K562 (cell line): ENCODE results near the gene NXN.

Source experiments
- CREB3 ChIP-seq: fragments of 450-650 bp; conservative IDR thresholded peaks from 2 replicates; pipeline ENCODE4 v1.6.1; 2016; ENCODE audit warnings: missing genetic modification characterization, low read depth, mild to moderate bottlenecking, missing compliant biosample characterization, moderate library complexity
- CTCF ChIP-seq, 3 experiments: IDR thresholded peaks in 2 of 3; conservative IDR thresholded peaks in 1 of 3; 2 replicates each; pipeline ENCODE4 v1.5.1; 2011 to 2012; ENCODE audit warnings: low read length in 3 of 3, mild to moderate bottlenecking in 3 of 3, control low read depth in 2 of 3, improper control_type of control experiment in 1 of 3, inconsistent platforms in 1 of 3, low read depth in 1 of 3, mixed read lengths in 1 of 3, moderate library complexity in 1 of 3; ENCODE audit not compliant: insufficient read depth in 2 of 3
- FIP1L1 ChIP-seq: fragments of 200-400 bp; formaldehyde crosslinking; IDR thresholded peaks from 2 replicates; pipeline ENCODE4 v1.6.1; 2018; ENCODE audit warnings: mild to moderate bottlenecking, low read depth, low read length; ENCODE audit not compliant: poor library complexity, severe bottlenecking
- FUS ChIP-seq: fragments of 200-400 bp; formaldehyde crosslinking; optimal IDR thresholded peaks from 2 replicates; pipeline ENCODE3; 2017; ENCODE audit warnings: low read depth, low read length
- HNRNPL ChIP-seq: fragments of 200-400 bp; formaldehyde crosslinking; IDR thresholded peaks from 2 replicates; pipeline ENCODE4 v1.6.1; 2017; ENCODE audit warnings: low read depth, mild to moderate bottlenecking, low read length
- MXI1 ChIP-seq: IDR thresholded peaks from 2 replicates; pipeline ENCODE4 v1.6.1; 2011; ENCODE audit warnings: low read depth, mild to moderate bottlenecking, improper control_type of control experiment, low read length
- NFYB ChIP-seq: IDR thresholded peaks from 2 replicates; pipeline ENCODE4 v1.6.1; 2011; ENCODE audit warnings: mild to moderate bottlenecking, moderate library complexity; ENCODE audit not compliant: insufficient read length; ENCODE audit errors: extremely low read depth
- NR3C1 ChIP-seq: sonication (generic); formaldehyde crosslinking; IDR thresholded peaks from 2 replicates; pipeline ENCODE4 v1.8.1; 2022; ENCODE audit warnings: missing genetic modification reagents
- POLR2AphosphoS2 ChIP-seq: IDR thresholded peaks from 2 replicates; pipeline ENCODE4 v1.6.1; 2012; ENCODE audit warnings: low read length, improper control_type of control experiment
- TF ChIP-seq, protein P1 (sequence below): fragments of 450-650 bp; IDR thresholded peaks from 2 replicates; pipeline ENCODE4 v1.7.0; 2016; ENCODE audit warnings: borderline replicate concordance
- TF ChIP-seq, protein P2 (sequence below): fragments of 450-650 bp; IDR thresholded peaks from 2 replicates; pipeline ENCODE4 v1.6.1; 2018; ENCODE audit not compliant: partially characterized antibody

DNA sequence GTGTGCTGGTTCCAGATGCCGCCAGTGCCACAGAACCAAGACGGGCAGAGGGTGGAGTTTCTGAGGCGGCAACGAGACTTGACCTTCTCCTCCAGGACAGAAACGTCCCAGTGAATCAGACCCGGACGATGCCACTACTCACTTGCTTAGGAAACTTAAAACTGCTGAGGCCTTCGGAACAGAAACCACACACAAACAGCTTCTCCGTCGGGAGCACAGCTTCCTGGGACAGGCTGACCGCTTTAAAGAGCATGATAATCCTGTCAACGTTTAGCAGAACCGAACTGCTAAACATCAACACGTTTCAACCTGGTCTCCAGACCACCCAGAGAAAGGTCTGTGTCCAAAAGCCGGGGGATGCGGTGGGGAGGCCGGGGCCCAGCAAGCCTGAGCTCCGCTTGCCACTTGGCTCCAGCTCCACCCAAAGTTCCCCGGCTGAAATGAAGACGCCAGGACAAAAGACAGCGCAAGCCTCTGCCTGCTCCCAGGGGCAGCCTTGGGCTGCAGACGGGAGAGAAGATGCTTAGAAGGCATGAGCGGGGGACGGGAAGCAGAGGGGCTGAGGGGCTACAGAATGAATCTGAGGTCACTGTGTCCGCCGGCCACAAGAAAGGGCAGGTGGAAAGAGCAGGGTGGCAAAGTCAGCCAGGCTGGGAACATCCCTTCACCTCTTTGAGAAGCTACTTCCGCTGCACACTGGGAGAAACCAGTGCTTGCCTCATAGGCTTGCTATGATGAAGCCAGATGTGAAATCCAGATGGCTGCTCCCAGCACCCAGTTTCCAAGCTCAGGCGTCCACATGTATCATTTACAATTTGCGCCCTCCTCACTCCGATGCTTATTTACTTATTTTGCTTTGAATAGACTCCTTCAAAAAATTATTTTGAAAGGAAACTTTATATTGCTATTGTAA is 128.5 kb downstream of the NXN start:
- TF ChIP-seq FIP1L1 (no peak), CTCF (IDR thresholded peaks at IDR 0.05 in 2 of 3, conservative IDR thresholded peaks at IDR 0.05 in 1 of 3; ENCODE audit: insufficient read depth in 2 of 3, low read depth in 1 of 3, low read length in 3 of 3) (no peak), CREB3 (no peak), NR3C1 (no peak), HNRNPL (no peak), POLR2AphosphoS2 (no peak), FUS (no peak), MXI1 (no peak), NFYB (no peak)
- TF ChIP-seq, protein P1, sequence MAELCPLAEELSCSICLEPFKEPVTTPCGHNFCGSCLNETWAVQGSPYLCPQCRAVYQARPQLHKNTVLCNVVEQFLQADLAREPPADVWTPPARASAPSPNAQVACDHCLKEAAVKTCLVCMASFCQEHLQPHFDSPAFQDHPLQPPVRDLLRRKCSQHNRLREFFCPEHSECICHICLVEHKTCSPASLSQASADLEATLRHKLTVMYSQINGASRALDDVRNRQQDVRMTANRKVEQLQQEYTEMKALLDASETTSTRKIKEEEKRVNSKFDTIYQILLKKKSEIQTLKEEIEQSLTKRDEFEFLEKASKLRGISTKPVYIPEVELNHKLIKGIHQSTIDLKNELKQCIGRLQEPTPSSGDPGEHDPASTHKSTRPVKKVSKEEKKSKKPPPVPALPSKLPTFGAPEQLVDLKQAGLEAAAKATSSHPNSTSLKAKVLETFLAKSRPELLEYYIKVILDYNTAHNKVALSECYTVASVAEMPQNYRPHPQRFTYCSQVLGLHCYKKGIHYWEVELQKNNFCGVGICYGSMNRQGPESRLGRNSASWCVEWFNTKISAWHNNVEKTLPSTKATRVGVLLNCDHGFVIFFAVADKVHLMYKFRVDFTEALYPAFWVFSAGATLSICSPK, result no peak
- TF ChIP-seq, protein P2, sequence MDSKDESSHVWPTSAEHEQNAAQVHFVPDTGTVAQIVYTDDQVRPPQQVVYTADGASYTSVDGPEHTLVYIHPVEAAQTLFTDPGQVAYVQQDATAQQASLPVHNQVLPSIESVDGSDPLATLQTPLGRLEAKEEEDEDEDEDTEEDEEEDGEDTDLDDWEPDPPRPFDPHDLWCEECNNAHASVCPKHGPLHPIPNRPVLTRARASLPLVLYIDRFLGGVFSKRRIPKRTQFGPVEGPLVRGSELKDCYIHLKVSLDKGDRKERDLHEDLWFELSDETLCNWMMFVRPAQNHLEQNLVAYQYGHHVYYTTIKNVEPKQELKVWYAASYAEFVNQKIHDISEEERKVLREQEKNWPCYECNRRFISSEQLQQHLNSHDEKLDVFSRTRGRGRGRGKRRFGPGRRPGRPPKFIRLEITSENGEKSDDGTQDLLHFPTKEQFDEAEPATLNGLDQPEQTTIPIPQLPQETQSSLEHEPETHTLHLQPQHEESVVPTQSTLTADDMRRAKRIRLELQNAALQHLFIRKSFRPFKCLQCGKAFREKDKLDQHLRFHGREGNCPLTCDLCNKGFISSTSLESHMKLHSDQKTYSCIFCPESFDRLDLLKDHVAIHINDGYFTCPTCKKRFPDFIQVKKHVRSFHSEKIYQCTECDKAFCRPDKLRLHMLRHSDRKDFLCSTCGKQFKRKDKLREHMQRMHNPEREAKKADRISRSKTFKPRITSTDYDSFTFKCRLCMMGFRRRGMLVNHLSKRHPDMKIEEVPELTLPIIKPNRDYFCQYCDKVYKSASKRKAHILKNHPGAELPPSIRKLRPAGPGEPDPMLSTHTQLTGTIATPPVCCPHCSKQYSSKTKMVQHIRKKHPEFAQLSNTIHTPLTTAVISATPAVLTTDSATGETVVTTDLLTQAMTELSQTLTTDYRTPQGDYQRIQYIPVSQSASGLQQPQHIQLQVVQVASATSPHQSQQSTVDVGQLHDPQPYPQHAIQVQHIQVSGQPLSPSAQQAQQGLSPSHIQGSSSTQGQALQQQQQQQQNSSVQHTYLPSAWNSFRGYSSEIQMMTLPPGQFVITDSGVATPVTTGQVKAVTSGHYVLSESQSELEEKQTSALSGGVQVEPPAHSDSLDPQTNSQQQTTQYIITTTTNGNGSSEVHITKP, result no peak
